GDM1 (cell line): ENCODE measurements around the gene FAM3B.

Source experiments
- DNase-seq: peaks from one replicate; lab custom pipeline; 2025; lab: John Stamatoyannopoulos, UW

The FAM3B gene

GRCh38 chr21:41368735-41369104, 52.1 kb downstream of the FAM3B start:
- no peak for DNase-seq

GRCh38 chr21:41369105-41369919, 52.7 kb downstream of the FAM3B start:
- no peak for DNase-seq

- no peak for DNase-seq
These were observed 53.6 kb downstream of the FAM3B start for GRCh38 chr21:41369920-41370839.

GRCh38 chr21:41370840-41371684, 54.5 kb downstream of the FAM3B start:
- no peak for DNase-seq

- no peak for DNase-seq
These were observed 55.1 kb downstream of the FAM3B start for GRCh38 chr21:41371685-41372030.

GRCh38 chr21:41373253-41373652, 56.7 kb downstream of the FAM3B start:
- no peak for DNase-seq

GRCh38 chr21:41373763-41374162, 57.2 kb downstream of the FAM3B start:
- DNase-seq, result no peak

- no peak for DNase-seq
These were observed 57.6 kb downstream of the FAM3B start for GRCh38 chr21:41374177-41374712.

- no peak for DNase-seq
These were observed 58.4 kb downstream of the FAM3B start for GRCh38 chr21:41374867-41375533.

GRCh38 chr21:41375875-41376274, 59.3 kb downstream of the FAM3B start:
- no peak for DNase-seq

GRCh38 chr21:41377715-41378114, 61.1 kb downstream of the FAM3B start:
- no peak for DNase-seq

GRCh38 chr21:41378849-41379248, 62.2 kb downstream of the FAM3B start:
- DNase-seq, result no peak

GRCh38 chr21:41379901-41380300, 63.3 kb downstream of the FAM3B start:
- no peak for DNase-seq

GRCh38 chr21:41381731-41382130, 65.1 kb downstream of the FAM3B start:
- no peak for DNase-seq

- no peak for DNase-seq
These were observed 70.6 kb downstream of the FAM3B start for GRCh38 chr21:41387042-41387819.

- DNase-seq, result no peak
These were observed 71.2 kb downstream of the FAM3B start for GRCh38 chr21:41387824-41388223.

GRCh38 chr21:41388259-41388658, 71.7 kb downstream of the FAM3B start:
- DNase-seq, result no peak

GRCh38 chr21:41390043-41390639, 73.5 kb downstream of the FAM3B start:
- DNase-seq, result no peak

- DNase-seq, result no peak
These were observed 77.4 kb downstream of the FAM3B start for GRCh38 chr21:41393876-41394465.

- DNase-seq, result peak; percentile 70
These were observed 80.0 kb downstream of the FAM3B start for GRCh38 chr21:41396558-41397075.
